Middle frontal gyrus (tissue), 1 donor: ENCODE results near the gene KLHL8.
"Not testable (repeated sequence)": the region's sequence is repeated elsewhere in the genome, so short reads cannot be mapped to it uniquely, and the experiment has no call there.

ENCODE experiments used
- DNase-seq: peaks from one replicate; pipeline ENCODE4 v3.0.0-alpha.2; 2015; ENCODE audit warnings: low spot score; ENCODE audit errors: extremely low spot score

The KLHL8 gene

DNA sequence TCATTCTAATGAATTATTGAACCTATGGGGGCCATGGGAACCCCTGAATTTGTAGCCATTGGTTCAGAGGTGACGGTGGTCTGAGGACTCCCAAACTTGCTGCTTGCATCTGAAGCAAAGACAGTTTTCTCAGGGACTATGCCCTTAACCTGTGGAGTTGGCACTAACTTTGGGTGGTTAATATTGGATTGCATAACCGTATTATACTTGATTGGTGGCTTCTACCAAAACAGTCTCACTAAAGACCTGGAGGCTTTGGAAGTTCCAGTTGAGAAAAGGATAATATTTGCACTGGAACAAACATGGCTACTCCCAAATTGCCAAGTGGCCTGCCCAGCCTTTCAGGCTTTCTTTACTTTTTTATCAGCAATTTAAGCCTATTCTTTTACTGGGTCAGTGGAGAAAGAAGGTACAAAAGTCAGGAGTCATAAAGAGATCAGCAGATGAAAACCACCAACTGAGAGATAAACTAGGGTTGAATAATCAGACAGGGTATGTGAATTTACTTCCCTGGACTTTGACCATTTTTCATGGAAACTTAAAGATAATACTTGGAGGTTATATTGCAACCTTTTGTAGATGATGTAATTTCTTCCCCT is 7.9 kb upstream of the KLHL8 start:
- no peak for DNase-seq

DNA sequence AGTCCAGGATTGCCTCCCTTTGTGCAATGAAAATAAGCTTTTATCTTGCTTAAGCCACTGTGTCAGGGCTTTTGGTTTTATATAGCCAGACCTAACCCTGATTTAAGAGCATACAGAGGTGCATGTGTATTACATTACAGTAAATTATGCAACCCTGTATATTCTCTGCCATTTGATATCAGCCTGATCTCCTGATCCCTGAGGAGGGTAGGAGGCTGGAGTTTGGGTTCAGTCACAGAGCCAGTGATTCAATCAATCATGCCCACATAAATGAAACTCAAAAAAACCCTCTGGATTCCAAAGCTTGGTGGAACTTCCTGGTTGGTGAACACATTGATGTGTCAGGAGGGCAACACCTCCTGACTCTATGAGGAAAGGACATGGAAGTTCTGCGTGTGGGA is 7.3 kb upstream of the KLHL8 start:
- no peak for DNase-seq

DNA sequence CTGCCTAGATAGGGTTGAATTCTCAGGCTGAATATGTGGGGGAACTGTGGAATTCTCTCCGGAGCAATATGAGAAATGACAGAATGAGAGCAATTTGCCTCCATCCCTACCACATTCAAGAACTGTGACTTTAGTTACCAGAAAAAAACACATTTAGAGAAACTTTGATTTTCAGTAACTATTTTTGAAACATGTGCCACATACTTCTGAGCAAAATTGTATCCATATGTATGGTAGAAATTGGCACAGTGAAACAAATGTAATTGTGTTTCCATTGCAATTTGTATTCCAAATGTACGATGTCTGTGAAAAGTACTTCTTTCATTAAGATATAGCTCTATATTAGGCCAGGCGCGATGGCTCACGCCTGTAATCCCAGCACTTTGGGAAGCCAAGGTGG is 5.5 kb upstream of the KLHL8 start:
- DNase-seq, result no peak

DNA sequence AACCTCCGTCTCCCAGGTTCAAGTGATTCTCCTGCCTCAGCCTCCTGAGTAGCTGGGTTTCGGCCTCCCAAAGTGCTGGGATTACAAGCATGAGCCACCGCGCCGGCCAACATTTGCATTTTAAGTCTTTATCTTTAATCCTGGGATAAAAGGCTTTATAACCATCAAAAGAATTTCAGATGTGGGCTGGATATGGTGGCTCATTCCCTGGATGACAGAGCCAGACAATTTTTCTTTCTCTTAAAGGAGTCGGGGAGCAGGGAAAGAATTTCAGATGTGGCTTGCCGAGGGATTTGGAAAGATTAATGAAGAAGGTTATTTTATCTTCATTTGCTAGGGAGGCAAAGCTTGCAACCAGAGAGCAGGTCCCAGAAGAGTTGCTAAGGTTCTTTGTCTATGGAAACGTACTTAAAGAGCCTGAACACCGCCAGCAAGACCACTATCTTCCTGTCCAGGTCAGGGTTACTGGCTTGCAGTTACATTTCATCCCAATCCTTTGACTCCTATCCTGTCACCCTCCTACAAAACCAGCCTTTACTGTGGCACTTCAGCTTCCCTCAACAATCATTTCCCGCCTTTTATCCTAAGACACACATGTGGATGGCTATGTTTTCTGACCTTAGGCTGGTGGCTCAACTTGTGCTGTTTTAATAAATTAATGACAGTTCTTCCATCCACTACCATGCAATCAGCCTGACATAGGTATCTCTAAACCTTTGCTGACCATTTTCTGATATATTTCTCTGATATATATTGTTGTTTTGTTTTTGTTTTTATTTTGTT is 3.9 kb upstream of the KLHL8 start:
- DNase-seq, result no peak

DNA sequence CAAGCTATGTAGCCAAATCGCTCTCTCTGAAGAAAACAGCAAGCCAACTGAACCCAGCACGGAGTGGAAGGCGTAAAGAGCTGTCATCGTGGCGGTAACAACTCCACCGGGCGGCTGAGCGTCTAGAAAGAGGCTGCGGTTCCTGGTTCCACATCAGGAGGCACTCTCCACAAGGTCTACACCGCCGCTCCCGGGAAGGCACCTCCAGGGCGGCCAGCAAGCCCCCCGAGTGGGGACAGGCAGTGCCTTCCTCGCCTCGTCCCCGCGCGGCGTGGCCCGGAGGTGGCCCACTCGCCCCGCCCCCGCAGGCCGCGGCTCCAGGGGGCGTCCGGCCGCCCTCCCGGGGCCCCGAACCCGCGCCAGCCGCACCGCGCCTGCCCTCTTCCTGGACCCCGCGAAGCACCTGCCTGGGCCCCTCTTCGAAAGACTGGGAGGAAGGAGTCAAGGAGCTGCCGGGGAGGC is 755 bp downstream of the KLHL8 start:
- DNase-seq, result no peak

DNA sequence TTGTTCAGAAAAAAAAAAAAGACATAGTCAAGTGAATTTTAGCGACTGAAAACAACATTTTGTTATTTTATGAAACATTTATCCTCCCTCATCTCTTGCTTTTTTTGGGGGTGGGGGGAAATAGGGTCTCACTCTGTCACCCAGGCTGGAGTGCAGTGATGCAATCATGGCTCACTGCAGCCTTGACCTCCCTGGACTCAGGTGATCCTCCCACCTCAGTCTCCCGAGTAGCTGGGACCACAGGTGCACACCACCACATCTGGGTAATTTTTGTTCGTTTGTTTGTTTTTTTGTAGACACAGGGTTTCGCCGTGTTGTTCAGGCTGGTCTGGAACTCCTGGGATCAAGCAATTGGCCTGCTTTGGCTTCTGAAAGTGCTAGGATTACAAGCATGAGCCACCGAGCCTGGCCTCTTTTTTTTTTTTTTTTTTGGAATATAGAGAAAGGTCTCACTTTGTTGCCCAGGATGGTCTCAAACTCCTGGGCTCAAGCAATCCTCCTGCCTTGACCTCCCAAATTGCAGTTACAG is 3.1 kb downstream of the KLHL8 start:
- not testable (repeated sequence) for DNase-seq

DNA sequence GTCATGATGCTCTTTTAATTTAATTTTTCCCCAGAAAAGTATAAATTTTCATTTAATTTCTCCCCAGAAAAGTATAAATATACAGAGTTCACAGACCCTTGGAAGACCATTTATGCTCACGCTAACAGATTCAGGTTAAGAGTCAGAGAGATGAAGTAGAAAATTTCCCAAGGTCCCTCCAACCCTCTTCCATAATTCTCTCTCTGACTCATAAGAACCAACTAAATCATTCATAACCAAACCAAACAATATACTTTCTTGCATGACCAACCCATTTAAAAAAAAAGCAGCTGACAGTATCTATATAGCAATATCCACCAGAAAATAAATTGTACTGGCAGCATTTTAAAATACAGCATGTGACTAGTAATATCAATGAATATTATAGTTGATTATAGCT is 3.9 kb downstream of the KLHL8 start:
- DNase-seq, result no peak

DNA sequence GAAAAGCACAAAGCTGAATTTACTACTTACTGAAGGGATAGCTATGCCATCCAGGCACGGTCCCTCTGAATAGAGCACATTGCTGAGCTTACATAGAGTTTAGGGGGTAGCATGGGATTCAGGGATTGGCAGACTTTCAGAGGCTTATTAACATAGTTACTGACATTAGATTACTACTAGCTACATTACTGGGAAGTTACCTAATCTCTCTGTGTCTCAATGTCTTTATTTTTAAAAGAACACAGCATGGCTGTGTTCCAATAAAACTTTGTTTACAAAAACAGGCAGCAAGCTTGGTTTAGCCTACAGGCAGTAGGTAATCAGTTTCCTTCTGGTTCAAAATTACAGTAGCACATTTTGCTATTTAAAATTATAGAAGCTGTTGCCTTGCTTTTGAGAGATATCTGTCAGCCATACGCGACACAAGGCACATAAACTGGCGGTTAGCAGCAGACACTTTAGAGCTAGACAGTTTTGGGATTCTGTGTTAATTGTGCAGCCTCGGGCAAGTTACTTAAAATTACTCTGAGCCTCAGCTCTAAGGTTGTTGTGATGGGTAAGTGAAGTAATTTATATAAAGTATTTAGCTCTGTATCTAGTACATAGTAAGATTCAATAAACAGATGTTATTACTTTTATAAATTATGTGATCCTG is 6.9 kb downstream of the KLHL8 start:
- DNase-seq, result no peak

DNA sequence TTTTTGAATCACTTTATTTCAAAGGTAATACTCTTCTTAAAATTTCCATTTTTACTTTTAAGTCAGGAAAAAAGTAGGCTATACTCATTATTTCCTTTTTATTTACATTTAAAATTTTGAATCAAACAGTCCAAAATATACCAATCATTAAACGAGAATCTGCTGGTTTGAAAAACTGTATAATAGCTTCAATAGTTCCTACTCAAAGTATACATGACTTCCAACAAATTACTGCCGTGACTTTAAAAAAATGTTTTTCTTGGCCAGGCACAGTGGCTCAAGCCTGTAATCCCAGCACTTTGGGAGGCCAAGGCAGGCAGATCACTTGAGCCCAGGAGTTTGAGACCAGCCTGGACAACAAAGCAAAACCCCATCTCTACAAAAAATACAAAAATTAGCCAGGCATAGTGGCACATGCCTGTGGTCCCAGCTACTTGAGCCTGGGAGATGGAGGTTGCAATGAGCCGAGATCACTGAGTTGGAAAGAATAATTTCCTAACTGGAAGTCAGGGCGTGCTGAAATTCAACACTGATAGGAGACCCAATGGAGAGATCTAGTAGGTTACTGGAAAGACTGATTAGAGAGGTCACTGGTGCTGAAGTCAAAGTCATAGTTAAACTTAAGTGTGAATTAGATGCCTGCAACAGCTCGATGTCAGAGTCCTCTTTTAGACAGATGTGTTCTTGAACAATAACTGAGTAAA is 9.0 kb downstream of the KLHL8 start:
- no peak for DNase-seq

DNA sequence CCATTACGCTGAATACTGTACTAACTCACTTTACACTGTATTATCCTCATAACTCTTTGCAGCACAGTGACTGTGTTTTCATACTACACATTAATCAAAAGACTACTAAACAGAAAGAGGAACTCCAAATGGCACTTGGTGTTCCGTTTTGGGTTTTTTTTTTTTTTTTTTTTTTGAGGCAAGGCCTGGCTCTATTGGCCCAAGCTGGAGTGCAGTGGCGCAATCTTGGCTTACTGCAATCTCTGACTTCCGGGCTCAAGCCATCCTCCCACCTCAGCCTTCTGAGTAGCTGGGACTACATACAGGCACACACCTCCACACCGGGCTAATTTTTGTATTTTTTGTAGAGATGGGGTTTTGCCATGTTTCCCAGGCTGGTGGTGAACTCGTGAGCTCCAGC is 10.7 kb downstream of the KLHL8 start:
- no peak for DNase-seq

DNA sequence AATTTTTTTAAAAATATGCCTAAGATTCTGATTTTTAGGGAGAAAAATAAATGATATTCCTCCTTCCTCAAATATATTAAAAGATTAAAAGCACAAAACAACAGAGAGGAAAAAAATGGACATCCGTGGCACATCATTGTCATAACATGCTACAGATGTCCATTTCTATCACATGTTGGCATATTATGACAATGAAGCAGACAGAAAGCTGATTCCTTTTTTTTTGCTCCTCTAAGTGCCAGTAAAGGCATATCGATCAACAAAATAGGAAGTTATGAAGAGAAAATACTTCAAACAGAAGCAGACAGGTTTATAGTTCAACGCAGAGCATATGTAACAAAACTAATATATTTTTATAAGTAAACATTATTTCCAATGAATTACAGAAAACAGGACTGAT is 11.2 kb downstream of the KLHL8 start:
- DNase-seq, result no peak

DNA sequence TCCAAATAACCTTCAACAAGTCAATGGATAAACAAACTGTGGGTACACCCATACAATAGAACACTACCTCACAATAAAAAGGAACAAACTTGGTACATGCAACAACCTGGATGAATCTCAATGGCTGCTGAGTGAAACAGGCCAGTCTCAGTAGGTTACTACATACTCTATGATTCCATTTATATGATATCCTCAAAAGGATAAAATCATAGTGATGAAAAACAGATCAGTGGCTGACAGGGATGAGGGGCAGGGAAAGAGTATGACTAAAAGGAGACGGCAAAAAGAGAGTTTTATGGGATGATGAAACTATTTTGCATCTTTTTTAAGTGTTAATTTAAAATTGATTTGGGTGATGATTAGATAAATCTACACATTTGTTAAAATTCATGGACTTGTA is 15.9 kb downstream of the KLHL8 start:
- no peak for DNase-seq

DNA sequence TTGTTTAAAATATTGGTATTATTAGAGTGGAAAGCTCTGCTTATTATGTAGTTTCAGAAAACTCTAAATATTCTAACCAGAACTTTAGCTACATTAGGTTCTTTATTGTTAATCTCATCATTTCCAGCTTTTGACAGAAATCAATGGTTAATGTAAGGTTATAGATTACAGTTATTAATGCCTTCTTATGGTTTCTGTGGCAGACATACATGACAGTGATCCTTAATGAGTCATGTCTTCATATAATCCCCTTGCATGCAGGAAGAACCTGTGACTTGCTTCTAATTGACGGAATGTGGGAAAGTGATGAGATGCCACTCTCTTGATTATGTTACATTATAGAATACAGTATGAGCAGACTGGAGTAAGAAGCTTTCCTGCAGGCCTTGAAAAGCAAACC is 23.5 kb downstream of the KLHL8 start:
- no peak for DNase-seq

DNA sequence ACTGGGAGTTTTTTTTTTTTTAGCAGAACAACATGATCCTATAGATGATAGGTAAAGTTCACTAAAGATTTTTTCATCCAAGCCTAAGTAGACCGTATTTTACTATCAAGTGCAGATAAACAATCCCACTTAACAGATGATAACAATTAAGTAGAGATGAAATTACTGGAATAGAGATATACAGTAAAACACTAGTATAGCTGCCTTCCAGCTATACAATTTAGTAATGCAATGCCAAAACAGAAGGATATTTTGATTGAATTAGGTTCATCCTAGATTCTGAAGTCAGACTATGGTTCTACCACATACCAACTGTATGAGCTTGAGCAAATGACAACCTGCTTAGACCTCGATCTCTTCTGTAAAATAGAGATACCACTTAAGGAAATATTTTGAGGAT is 24.3 kb downstream of the KLHL8 start:
- DNase-seq, result no peak

DNA sequence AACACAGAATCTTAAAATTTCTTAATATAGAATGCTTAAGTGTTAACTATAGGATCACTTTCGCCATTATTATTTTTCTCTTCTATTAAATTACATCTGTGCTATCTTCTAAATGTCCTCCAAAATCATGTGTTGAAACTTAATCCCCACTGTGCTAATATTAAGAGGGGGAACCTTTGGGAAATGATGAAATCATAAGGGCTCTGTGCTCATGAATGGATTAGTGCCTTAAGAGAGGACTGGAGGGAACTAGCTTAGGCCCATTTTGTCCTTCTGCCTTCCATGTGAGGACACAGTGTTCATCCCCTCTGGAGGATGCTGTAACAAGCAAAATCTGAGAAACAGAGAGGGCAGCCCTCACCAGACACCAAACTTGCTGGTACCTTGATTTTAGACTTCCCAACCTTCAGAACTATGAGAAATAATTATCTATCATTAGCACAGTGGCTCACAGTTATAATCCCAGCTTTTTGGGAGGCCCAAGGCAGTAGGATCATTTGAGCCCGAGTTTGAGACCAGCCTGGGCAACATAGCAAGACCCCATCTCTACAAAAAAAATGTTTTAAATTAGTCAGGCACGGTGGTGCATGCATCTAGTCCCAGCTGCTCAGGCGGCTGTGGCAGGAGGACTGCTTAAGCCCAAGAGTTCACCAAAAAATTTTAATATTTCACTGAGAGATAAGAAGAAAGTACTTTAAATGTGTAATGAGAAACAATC is 26.3 kb downstream of the KLHL8 start:
- DNase-seq, result no peak

DNA sequence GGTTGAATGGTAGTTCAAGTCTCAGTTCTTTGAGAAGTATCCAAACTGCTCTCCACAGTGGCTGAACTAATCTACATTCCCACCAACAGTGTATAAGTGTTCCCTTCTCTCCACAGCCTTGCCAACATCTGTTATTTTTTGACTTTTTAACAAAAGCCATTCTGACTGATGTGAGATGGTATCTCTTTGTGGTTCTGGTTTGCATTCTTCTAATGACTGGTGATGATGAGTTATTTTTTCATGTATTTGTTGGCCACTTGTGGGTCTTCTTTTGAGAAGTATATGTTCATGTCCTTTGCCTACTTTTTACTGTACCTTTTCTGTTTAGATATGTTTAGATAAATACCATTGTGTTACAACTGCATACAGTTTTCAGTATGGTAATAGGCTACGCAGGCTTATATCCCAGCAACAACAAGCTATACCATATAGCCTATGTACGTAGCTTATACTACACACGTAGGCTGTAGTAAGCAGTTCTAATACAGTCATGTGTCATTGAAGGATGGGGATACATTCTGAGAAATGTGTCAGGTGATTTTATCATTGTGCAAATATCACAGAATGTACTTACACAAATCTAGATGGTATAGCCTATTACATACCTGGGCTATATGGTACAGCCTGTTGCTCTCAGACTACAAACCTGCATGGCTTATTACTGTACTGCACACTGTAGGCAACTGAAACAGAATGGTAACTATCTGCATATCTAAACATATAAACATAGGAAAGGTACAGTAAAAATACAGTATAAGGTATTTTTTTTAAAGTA is 28.1 kb downstream of the KLHL8 start:
- DNase-seq, result no peak

DNA sequence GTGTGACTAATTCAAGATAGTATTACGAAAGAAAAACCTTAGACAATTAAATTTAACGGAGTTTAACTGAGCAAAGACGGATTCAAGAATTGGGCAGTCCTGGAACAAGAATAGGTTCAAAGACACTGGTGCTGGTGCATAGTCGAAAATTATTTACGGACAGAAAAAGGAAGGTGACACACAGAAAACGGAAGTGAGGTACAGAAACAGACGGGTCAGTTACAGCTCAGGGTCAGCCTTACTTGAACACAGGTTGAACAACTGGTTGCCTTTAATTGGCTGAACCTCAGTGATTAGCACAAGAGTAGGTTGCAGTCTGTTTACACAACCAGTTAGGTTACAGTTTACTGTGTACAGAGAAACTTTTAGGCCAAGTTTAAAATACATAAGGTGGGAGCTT is 31.5 kb downstream of the KLHL8 start:
- no peak for DNase-seq

DNA sequence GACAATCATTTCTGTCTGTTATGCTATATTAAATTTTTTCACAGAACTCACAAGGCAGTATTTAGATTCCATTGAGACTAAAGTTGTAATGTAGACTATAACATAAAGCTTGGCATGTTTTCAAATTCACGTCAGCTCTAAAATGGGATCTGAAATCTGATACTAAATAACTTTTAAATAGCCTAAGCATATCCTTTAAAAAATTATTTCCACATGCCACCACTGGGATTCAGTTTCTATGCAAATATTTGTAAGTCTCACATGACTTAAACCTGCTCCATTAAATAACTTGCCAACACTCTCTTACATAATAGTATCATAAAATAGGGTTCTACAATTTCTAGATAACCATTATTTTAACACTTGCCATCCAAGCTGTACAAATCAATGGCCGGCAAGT is 32.4 kb downstream of the KLHL8 start:
- DNase-seq, result no peak

DNA sequence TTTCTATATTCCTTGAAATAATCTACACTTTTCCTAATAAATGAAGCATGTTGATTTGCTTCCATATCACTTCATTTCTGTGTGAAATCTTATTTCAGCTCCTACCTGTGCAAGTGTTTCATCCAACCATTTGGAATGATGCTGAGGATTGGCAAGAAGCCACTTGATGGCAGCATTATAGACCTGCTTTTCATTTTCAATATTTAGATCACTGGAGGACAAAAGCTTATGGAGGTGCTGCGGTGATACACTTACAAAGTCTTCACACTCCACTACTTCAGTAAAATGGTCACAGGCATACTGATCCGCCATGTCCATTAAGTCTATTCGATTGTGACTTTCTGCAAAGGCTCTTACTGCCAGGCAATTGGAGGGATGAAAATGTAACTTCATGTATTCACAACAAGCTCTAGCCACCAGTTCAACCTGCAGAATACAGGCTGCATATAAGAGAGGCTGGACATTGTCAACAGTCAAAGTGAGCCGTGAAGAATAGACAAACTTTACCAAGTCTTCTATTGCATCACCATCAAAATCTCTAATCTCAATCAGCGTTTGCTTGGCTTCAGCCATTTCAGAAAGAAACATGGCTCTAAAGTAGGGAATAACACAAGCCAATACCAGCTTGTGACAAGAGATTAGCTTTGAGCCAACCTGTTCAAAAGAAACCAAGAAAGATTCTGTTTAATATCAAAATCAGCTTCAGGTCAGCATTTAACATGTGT is 35.1 kb downstream of the KLHL8 start:
- DNase-seq, result no peak

DNA sequence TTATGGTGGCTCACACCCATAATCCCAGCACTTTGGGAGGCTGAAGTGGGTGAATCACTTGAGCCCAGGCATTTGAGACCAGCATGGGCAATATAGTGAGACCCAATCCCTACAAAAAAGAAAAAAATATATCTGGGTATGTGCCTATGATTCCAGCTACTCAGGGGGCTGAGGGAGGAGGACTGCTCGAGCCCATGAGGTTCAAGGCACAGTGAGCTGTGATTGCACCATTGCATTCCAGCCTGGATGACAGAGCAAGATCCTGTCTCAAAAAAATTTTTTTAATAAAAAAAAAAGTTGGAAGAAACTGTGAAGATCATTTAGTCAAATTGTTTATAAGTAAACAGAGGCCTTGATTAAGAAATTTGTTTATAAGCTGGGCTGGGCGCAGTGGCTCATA is 39.7 kb downstream of the KLHL8 start:
- no peak for DNase-seq
